ENCODE results near the gene GUCA1C. TPM values are rescaled to one million over a fixed set of nuclear protein-coding genes. Genes with fewer than 3 reads are reported as not detected.

Gene GUCA1C
- total and polyA plus RNA-seq, 2 of the 8 experiments (the other 6 are each of a cell fraction or from before 2014, with no cell fraction given) = not detected

DNA sequence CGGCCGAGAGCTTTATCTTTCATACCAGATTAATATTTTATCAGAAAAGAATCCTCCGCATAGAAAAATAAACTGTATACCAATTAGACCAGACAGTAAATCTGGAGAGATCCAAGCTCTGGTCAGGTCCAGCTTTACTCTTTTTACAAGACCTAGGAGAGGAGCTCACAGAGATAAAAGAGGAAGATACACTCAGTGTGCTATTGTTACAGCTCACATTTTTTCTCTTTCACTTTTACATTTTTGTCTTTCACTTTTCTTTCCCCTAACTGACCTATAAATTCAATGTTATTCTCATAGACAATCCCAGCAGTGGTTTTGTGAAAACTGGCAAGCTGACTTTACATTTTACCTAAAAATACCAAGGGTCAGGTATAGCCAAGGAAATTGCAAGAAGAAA lies 55.8 kb downstream of the GUCA1C start (continued):
- TF ChIP-seq, protein P1, sequence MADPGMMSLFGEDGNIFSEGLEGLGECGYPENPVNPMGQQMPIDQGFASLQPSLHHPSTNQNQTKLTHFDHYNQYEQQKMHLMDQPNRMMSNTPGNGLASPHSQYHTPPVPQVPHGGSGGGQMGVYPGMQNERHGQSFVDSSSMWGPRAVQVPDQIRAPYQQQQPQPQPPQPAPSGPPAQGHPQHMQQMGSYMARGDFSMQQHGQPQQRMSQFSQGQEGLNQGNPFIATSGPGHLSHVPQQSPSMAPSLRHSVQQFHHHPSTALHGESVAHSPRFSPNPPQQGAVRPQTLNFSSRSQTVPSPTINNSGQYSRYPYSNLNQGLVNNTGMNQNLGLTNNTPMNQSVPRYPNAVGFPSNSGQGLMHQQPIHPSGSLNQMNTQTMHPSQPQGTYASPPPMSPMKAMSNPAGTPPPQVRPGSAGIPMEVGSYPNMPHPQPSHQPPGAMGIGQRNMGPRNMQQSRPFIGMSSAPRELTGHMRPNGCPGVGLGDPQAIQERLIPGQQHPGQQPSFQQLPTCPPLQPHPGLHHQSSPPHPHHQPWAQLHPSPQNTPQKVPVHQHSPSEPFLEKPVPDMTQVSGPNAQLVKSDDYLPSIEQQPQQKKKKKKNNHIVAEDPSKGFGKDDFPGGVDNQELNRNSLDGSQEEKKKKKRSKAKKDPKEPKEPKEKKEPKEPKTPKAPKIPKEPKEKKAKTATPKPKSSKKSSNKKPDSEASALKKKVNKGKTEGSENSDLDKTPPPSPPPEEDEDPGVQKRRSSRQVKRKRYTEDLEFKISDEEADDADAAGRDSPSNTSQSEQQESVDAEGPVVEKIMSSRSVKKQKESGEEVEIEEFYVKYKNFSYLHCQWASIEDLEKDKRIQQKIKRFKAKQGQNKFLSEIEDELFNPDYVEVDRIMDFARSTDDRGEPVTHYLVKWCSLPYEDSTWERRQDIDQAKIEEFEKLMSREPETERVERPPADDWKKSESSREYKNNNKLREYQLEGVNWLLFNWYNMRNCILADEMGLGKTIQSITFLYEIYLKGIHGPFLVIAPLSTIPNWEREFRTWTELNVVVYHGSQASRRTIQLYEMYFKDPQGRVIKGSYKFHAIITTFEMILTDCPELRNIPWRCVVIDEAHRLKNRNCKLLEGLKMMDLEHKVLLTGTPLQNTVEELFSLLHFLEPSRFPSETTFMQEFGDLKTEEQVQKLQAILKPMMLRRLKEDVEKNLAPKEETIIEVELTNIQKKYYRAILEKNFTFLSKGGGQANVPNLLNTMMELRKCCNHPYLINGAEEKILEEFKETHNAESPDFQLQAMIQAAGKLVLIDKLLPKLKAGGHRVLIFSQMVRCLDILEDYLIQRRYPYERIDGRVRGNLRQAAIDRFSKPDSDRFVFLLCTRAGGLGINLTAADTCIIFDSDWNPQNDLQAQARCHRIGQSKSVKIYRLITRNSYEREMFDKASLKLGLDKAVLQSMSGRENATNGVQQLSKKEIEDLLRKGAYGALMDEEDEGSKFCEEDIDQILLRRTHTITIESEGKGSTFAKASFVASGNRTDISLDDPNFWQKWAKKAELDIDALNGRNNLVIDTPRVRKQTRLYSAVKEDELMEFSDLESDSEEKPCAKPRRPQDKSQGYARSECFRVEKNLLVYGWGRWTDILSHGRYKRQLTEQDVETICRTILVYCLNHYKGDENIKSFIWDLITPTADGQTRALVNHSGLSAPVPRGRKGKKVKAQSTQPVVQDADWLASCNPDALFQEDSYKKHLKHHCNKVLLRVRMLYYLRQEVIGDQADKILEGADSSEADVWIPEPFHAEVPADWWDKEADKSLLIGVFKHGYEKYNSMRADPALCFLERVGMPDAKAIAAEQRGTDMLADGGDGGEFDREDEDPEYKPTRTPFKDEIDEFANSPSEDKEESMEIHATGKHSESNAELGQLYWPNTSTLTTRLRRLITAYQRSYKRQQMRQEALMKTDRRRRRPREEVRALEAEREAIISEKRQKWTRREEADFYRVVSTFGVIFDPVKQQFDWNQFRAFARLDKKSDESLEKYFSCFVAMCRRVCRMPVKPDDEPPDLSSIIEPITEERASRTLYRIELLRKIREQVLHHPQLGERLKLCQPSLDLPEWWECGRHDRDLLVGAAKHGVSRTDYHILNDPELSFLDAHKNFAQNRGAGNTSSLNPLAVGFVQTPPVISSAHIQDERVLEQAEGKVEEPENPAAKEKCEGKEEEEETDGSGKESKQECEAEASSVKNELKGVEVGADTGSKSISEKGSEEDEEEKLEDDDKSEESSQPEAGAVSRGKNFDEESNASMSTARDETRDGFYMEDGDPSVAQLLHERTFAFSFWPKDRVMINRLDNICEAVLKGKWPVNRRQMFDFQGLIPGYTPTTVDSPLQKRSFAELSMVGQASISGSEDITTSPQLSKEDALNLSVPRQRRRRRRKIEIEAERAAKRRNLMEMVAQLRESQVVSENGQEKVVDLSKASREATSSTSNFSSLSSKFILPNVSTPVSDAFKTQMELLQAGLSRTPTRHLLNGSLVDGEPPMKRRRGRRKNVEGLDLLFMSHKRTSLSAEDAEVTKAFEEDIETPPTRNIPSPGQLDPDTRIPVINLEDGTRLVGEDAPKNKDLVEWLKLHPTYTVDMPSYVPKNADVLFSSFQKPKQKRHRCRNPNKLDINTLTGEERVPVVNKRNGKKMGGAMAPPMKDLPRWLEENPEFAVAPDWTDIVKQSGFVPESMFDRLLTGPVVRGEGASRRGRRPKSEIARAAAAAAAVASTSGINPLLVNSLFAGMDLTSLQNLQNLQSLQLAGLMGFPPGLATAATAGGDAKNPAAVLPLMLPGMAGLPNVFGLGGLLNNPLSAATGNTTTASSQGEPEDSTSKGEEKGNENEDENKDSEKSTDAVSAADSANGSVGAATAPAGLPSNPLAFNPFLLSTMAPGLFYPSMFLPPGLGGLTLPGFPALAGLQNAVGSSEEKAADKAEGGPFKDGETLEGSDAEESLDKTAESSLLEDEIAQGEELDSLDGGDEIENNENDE (IDR thresholded peaks at IDR 0.05; ENCODE audit: insufficient replicate concordance, low read length) = no peak
- no peak for TF ChIP-seq KDM5A (IDR thresholded peaks at IDR 0.05; ENCODE audit: low read length)
- TF ChIP-seq, protein P2, sequence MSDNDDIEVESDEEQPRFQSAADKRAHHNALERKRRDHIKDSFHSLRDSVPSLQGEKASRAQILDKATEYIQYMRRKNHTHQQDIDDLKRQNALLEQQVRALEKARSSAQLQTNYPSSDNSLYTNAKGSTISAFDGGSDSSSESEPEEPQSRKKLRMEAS (IDR thresholded peaks at IDR 0.05) = no peak
- no peak for TF ChIP-seq TAF1 (IDR thresholded peaks at IDR 0.05; ENCODE audit: low read depth, low read length)
- TF ChIP-seq SRF (IDR thresholded peaks at IDR 0.05; ENCODE audit: low read depth, low read length) = no peak
- TF ChIP-seq CBX5 (IDR thresholded peaks at IDR 0.05; ENCODE audit: low read depth, low read length) = no peak
- no peak for TF ChIP-seq NANOG (IDR thresholded peaks at IDR 0.05; ENCODE audit: insufficient read depth, low read depth, low read length, poor library complexity, severe bottlenecking)
- no peak for TF ChIP-seq HDAC6 (IDR thresholded peaks at IDR 0.05; ENCODE audit: low read depth, low read length)
- no peak for TF ChIP-seq RAD21 (IDR thresholded peaks at IDR 0.05 in 1 of 2, conservative IDR thresholded peaks at IDR 0.05 in 1 of 2; ENCODE audit: low read depth in 2 of 2, low read length in 2 of 2)
- TF ChIP-seq RNF2 (IDR thresholded peaks at IDR 0.05; ENCODE audit: borderline replicate concordance, low read depth, low read length, missing control alignments, poor library complexity, severe bottlenecking) = no peak
- TF ChIP-seq CHD1 (IDR thresholded peaks at IDR 0.05; ENCODE audit: low read depth, low read length) = no peak
